Osteoblast (primary cell): ENCODE results near the gene TBX15. TPM values are rescaled to one million over a fixed set of nuclear protein-coding genes. Genes with fewer than 3 reads are reported as not detected.

Experiments used
- DNase-seq: peaks from one replicate; pipeline ENCODE4 v3.0.0; 2011; ENCODE audit warnings: low spot score, mixed read lengths; ENCODE audit not compliant: insufficient read length; ENCODE audit errors: missing footprints
- H2AFZ ChIP-seq: 2 replicates; pipeline ENCODE4 v1.6.0; 2011; ENCODE audit warnings: mild to moderate bottlenecking, low read length
- H3K27ac ChIP-seq: 2 replicates; pipeline ENCODE4 v1.5.1; 2011; ENCODE audit warnings: mild to moderate bottlenecking, low read depth, low read length, moderate library complexity
- H3K27me3 ChIP-seq: 2 replicates; pipeline ENCODE4 v1.6.0; 2012; ENCODE audit warnings: mild to moderate bottlenecking, control low read depth, inconsistent platforms, low read length, moderate library complexity; ENCODE audit not compliant: insufficient read depth
- H3K36me3 ChIP-seq: 2 replicates; pipeline ENCODE4 v1.5.1; 2011; ENCODE audit warnings: mild to moderate bottlenecking, low read length, control low read depth, moderate library complexity; ENCODE audit not compliant: insufficient read depth
- H3K4me1 ChIP-seq: 2 replicates; pipeline ENCODE4 v1.5.1; 2011; ENCODE audit warnings: mild to moderate bottlenecking, low read length, control low read depth, moderate library complexity; ENCODE audit not compliant: insufficient read depth
- H3K4me2 ChIP-seq: 2 replicates; pipeline ENCODE4 v1.6.0; 2011; ENCODE audit warnings: mild to moderate bottlenecking, low read length; ENCODE audit not compliant: insufficient read depth
- H3K4me3 ChIP-seq: fragments of 200-600 bp; sonication (generic); 3 replicates; pipeline ENCODE4 v1.5.1; 2012; ENCODE audit warnings: mild to moderate bottlenecking, low read length, inconsistent platforms; ENCODE audit not compliant: insufficient read depth
- H3K79me2 ChIP-seq: 2 replicates; pipeline ENCODE4 v1.6.0; 2012; ENCODE audit warnings: mild to moderate bottlenecking, low read length, control low read depth, inconsistent platforms; ENCODE audit not compliant: insufficient read depth
- H3K9me3 ChIP-seq: 2 replicates; pipeline ENCODE4 v1.5.1; 2011; ENCODE audit warnings: low read depth, low read length, control low read depth
- H4K20me1 ChIP-seq: 2 replicates; pipeline ENCODE4 v1.6.0; 2012; ENCODE audit warnings: mild to moderate bottlenecking, low read length, control low read depth; ENCODE audit not compliant: insufficient read depth
- total RNA-seq: library from RNA; depleted of rRNA; stranded (reverse); fragments of >200 nt; gene quantifications from 2 replicates; pipeline ENCODE4 v1.2.3, GENCODE V29; 2012
- TF ChIP-seq, protein P1 (sequence below): IDR thresholded peaks from 2 replicates; pipeline ENCODE4 v1.5.1; 2011; ENCODE audit warnings: mild to moderate bottlenecking, low read depth, low read length, moderate library complexity; ENCODE audit errors: extremely low read depth

Gene TBX15
- total RNA-seq, 1 donor: 44.5 TPM

GRCh38 chr1:118902299-118902698 lies 85.8 kb downstream of the TBX15 start:
- Histone ChIP-seq H3K79me2 (no peaks in the 10 kb centered on the region), H2AFZ (no peak overlapping the region), H3K4me2 (no peak overlapping the region), H3K27me3 (no peaks in the 10 kb centered on the region), H3K9me3 (no peaks in the 10 kb centered on the region), H3K4me3 (no peak overlapping the region), H3K4me1 (peaks cover 12% of the 10 kb centered on the region), H3K27ac (no peak overlapping the region), H4K20me1 (no peaks in the 10 kb centered on the region), H3K36me3 (peaks cover 30% of the 10 kb centered on the region)
- no peak for DNase-seq
- TF ChIP-seq, protein P1, sequence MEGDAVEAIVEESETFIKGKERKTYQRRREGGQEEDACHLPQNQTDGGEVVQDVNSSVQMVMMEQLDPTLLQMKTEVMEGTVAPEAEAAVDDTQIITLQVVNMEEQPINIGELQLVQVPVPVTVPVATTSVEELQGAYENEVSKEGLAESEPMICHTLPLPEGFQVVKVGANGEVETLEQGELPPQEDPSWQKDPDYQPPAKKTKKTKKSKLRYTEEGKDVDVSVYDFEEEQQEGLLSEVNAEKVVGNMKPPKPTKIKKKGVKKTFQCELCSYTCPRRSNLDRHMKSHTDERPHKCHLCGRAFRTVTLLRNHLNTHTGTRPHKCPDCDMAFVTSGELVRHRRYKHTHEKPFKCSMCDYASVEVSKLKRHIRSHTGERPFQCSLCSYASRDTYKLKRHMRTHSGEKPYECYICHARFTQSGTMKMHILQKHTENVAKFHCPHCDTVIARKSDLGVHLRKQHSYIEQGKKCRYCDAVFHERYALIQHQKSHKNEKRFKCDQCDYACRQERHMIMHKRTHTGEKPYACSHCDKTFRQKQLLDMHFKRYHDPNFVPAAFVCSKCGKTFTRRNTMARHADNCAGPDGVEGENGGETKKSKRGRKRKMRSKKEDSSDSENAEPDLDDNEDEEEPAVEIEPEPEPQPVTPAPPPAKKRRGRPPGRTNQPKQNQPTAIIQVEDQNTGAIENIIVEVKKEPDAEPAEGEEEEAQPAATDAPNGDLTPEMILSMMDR: no peak

- Histone ChIP-seq H2AFZ (no peak overlapping the region), H3K27ac (no peak overlapping the region), H3K4me2 (no peak overlapping the region), H3K79me2 (no peaks in the 10 kb centered on the region), H3K4me1 (peaks cover 12% of the 10 kb centered on the region), H3K9me3 (no peaks in the 10 kb centered on the region), H3K36me3 (peaks cover 36% of the 10 kb centered on the region), H3K27me3 (no peaks in the 10 kb centered on the region), H4K20me1 (no peaks in the 10 kb centered on the region), H3K4me3 (no peak overlapping the region)
- TF ChIP-seq, protein P1: no peak
- no peak for DNase-seq
Observed at GRCh38 chr1:118900643-118901440, 87.3 kb downstream of the TBX15 start.

DNA sequence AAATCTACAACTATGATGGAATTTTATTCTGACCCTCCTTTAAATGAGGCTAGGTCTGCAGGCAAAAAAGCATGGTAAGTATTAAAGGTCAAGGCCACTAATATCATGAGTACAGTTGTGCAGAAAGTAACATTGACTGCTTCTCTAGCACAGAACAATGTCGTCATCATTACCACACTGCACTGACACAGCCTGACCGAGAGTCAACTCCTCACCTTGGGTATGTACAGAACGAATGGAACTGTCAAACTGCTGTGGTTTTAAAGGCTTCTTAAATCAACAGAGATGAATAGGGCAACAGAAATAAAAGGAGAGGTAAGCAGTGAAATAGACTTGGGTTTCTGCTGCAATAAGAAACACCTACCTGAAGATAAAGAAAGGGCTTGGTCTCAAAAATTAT lies 88.8 kb downstream of the TBX15 start:
- no peaks in the 10 kb centered on the region for H4K20me1 ChIP-seq
- H3K27me3 ChIP-seq: no peaks in the 10 kb centered on the region
- H3K4me3 ChIP-seq: no peak overlapping the region
- H3K4me1 ChIP-seq: peaks cover 8% of the 10 kb centered on the region
- TF ChIP-seq, protein P1: no peak
- H3K36me3 ChIP-seq: peaks cover 51% of the 10 kb centered on the region
- DNase-seq: no peak
- no peaks in the 10 kb centered on the region for H3K79me2 ChIP-seq
- no peak overlapping the region for H3K4me2 ChIP-seq
- no peak overlapping the region for H3K27ac ChIP-seq
- no peaks in the 10 kb centered on the region for H3K9me3 ChIP-seq
- H2AFZ ChIP-seq: no peak overlapping the region

- H3K27ac ChIP-seq: no peak overlapping the region
- H3K79me2 ChIP-seq: no peaks in the 10 kb centered on the region
- H3K4me2 ChIP-seq: no peak overlapping the region
- H4K20me1 ChIP-seq: no peaks in the 10 kb centered on the region
- peaks cover 8% of the 10 kb centered on the region for H3K4me1 ChIP-seq
- H3K36me3 ChIP-seq: peaks cover 56% of the 10 kb centered on the region
- H3K27me3 ChIP-seq: no peaks in the 10 kb centered on the region
- TF ChIP-seq, protein P1: no peak
- H3K4me3 ChIP-seq: no peak overlapping the region
- no peaks in the 10 kb centered on the region for H3K9me3 ChIP-seq
- no peak for DNase-seq
- no peak overlapping the region for H2AFZ ChIP-seq
Observed at GRCh38 chr1:118898712-118899111, 89.4 kb downstream of the TBX15 start.
